Activated CD4-positive, alpha-beta T cell treated with anti-CD3 and anti-CD28 coated beads for 1 hour (primary cell): Measurements from ENCODE around the gene DNAJC1.
"Not testable (repeated sequence)": the region's sequence is repeated elsewhere in the genome, so short reads cannot be mapped to it uniquely, and the experiment has no call there.

ENCODE experiments used
- DNase-seq: peaks from one replicate; pipeline ENCODE4 v3.0.0-alpha.2; 2020

Gene DNAJC1

GRCh38 chr10:21721000-21721665 lies 282.4 kb downstream of the DNAJC1 start:
- no peak for DNase-seq

- DNase-seq: no peak
Measured at GRCh38 chr10:21720090-21720489, 283.4 kb downstream of the DNAJC1 start.

GRCh38 chr10:21719502-21719901 lies 284.0 kb downstream of the DNAJC1 start:
- DNase-seq: no peak

GRCh38 chr10:21717437-21718054 lies 286.0 kb downstream of the DNAJC1 start:
- DNase-seq: not testable (repeated sequence)

- DNase-seq: no peak
Measured at GRCh38 chr10:21715531-21716195, 287.9 kb downstream of the DNAJC1 start.

- DNase-seq: no peak
Measured at GRCh38 chr10:21712975-21713374, 290.6 kb downstream of the DNAJC1 start.

- no peak for DNase-seq
Measured at GRCh38 chr10:21707498-21707897, 296.0 kb downstream of the DNAJC1 start.
